GM20000 (cell line): ENCODE results near the gene ATP4A.

Source experiments
- DNase-seq: peaks from one replicate; pipeline ENCODE4 v3.0.0; 2012; ENCODE audit warnings: low spot score
- CTCF ChIP-seq: IDR thresholded peaks from 2 replicates; pipeline ENCODE4 v1.5.1; 2012; ENCODE audit warnings: mild to moderate bottlenecking, control low read depth; ENCODE audit errors: extremely low read depth, missing control alignments

The ATP4A gene

GRCh38 chr19:35529241-35530218, 33.9 kb downstream of the ATP4A start:
- DNase-seq, result no peak
- TF ChIP-seq CTCF, result no peak

- no peak for DNase-seq
- no peak for TF ChIP-seq CTCF
These were observed 35.0 kb downstream of the ATP4A start, which contains the start of gene SBSN for GRCh38 chr19:35528218-35529038. TSS of gene SBSN (minus strand) at chr19:35528311. CDS start at chr19:35528281, 30 bp downstream.

- TF ChIP-seq CTCF, result no peak
These were observed 37.6 kb downstream of the ATP4A start for GRCh38 chr19:35525873-35526272.

GRCh38 chr19:35524181-35524837, 39.1 kb downstream of the ATP4A start:
- DNase-seq, result no peak
- no peak for TF ChIP-seq CTCF

More at GRCh38 chr19:35525873-35526272, 37.6 kb downstream of the ATP4A start:
- no peak for DNase-seq

GRCh38 chr19:35522745-35523327, 40.6 kb downstream of the ATP4A start:
- no peak for DNase-seq
- TF ChIP-seq CTCF, result no peak

- no peak for DNase-seq
- TF ChIP-seq CTCF, result no peak
These were observed 42.2 kb downstream of the ATP4A start for GRCh38 chr19:35521124-35521743.
